Measurements from ENCODE around the gene ANKRD17. TPM values are rescaled to one million over a fixed set of nuclear protein-coding genes. Genes with fewer than 3 reads are reported as not detected.

ANKRD17 gene
- total and polyA plus RNA-seq, 2 of the 4 experiments (the other 2 are of a cell fraction): 28.5 to 75.3 TPM

DNA sequence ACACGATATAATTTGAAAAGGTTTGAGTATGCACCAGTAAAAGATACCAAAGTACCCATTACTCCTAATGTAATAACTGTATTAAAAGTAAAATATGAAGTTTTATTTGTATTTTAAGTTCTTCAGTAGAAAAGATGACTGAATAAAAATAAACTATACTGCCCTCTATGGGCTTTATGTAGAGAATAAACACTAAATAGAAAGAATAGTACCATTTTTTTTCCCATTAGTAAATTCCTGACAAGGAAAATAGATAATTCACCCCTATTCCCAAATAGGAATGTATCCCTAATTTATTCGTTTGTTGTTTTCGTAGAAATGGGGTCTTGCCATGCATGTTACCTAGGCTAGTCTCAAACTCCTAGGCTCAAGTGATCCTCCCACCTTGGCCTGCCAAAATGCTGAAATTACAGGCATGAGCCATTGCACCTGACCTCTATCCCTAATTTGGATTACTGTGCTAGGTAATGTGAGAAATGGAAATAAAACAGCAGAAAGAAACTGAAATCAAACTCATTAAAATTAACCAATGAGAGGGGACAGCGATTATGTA, 115.5 kb downstream of the ANKRD17 start:
- Histone ChIP-seq H3K27me3 (ENCODE audit: control insufficient read depth, insufficient read depth, low read length) (no peaks in the 10 kb centered on the region), H4K5ac (ENCODE audit: low read depth, low read length) (no peak overlapping the region), H3K27ac (ENCODE audit: insufficient read depth, low read length) (no peak overlapping the region), H3K9me1 (ENCODE audit: insufficient read depth, low read length) (no peaks in the 10 kb centered on the region), H2BK120ac (ENCODE audit: low read depth, low read length) (no peak overlapping the region), H2AFZ (replicated peaks; ENCODE audit: low read length, poor library complexity) (no peak overlapping the region), H3K4me3 (ENCODE audit: insufficient read depth, low read depth, low read length) (no peak overlapping the region), H3K4me2 (ENCODE audit: low read depth, low read length) (no peak overlapping the region), H3K4me1 (ENCODE audit: control insufficient read depth, insufficient read depth, low read length) (no peaks in the 10 kb centered on the region), H2AK9ac (replicated peaks; ENCODE audit: low read depth, low read length, poor library complexity) (no peak overlapping the region), H4K91ac (ENCODE audit: insufficient read depth, low read depth, low read length) (no peak overlapping the region), H2BK5ac (ENCODE audit: low read depth, low read length, poor library complexity, severe bottlenecking) (no peak overlapping the region), H3K36me3 (ENCODE audit: control insufficient read depth, insufficient read depth, low read length) (peaks cover 32% of the 10 kb centered on the region), H3K79me1 (ENCODE audit: low read depth in 1 of 2, low read length in 2 of 2) (peaks cover 16 to 17% of the 10 kb centered on the region in 2 experiments), H2BK20ac (ENCODE audit: low read depth, low read length) (no peak overlapping the region), H3K9me3 (ENCODE audit: control insufficient read depth, insufficient read depth, low read length) (no peaks in the 10 kb centered on the region), H3K9ac (ENCODE audit: low read depth, low read length) (no peak overlapping the region), H2BK15ac (ENCODE audit: low read depth, low read length) (no peak overlapping the region), H3K18ac (ENCODE audit: low read depth, low read length) (no peak overlapping the region), H4K8ac (ENCODE audit: low read depth in 2 of 2, low read length in 2 of 2) (no peak overlapping the region), H3K23ac (ENCODE audit: low read depth, low read length) (no peak overlapping the region), H4K20me1 (ENCODE audit: insufficient read depth, low read length) (peaks cover 2% of the 10 kb centered on the region; the same call in 1 of the 2 replicates), H3K14ac (replicated peaks; ENCODE audit: low read depth, low read length) (no peak overlapping the region), H2AK5ac (ENCODE audit: low read depth, low read length) (no peak overlapping the region), H3K56ac (ENCODE audit: extremely low read depth, insufficient read depth, low read length) (no peak overlapping the region), H3K4ac (ENCODE audit: low read depth, low read length) (no peak overlapping the region)
- BruUV-seq (replicated peaks): no TSS peak
- no peak for ATAC-seq (ENCODE audit: low read depth)
- dilution Hi-C loops (cut with HindIII; ENCODE audit: low sequenced_read_pairs, unreplicated experiment): no loop called here
- WGBS, 2 experiments (ENCODE audit: extremely low coverage in 2 of 2, insufficient read length in 1 of 2): no CpG with 5 or more reads among the region's 4 CpGs
- in situ Hi-C loops (cut with MboI; ENCODE audit: low sequenced_read_pairs): loop anchor here (10.0 kb wide), 1 partner anchor 112 kb away; the partner anchor contains the start of gene ANKRD17
- POLR2A ChIA-PET (ENCODE audit: unreplicated experiment): no interaction called here
- DNase-seq: no peak
- intact Hi-C loops (cut with micrococcal nuclease): loop anchor here (5.0 kb wide), 1 partner anchor 114 kb away; the partner anchor contains the start of gene ANKRD17
- peak; percentile 31; the same call in 1 of the 2 replicates for TF ChIP-seq CTCF (conservative IDR thresholded peaks at IDR 0.05; ENCODE audit: low read depth, low read length)
- no peak for TF ChIP-seq ELK1 (IDR thresholded peaks at IDR 0.05; ENCODE audit: borderline replicate concordance, low read depth, low read length)
- no peak for TF ChIP-seq RAD21 (IDR thresholded peaks at IDR 0.05; ENCODE audit: low read length)
- CTCF ChIA-PET: no interaction called here

Measured in IMR-90 (cell line).